ENCODE measurements around the gene SLC25A19.

SLC25A19 gene

DNA sequence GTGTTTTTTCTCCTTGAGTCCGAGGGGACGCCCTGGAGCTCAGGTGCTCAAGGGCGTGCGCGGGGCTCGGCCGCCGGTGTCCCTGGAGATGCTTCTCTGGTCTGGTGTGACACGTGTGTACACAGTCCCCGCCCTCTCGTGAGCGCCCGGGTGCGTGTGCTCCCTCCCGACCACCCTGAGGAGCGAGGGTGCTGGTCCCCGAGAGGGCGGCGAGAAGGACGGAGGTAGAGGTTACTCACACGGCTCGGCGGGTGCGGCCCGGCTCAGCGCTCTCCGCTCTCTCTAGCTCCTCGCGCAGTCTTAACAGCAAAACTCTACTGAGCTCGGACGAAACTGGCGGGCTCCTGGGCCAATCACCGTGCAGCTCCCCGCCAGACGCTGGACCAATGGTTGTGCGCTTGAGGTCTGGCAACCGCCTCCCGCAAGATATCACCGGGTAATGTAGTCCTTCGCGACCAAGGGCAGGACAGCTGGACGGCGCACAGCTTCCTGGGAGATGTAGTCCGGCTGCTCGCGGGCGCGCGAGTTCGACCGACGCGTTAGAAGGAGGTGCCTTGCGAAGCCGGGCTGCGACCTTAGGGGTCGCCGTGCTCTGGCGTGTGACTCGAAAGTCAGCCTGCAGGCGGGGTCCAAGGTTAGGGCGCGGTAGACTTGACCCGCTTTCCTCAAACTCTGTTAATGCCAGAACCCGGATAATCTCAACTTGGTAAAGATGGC, at the start of gene SLC25A19:
SLC25A19 (minus strand) TSS at position 319 of the 717 bp plus-strand sequence. CDS start 2,669 bp downstream, outside the sequence.
- DNase-seq, result peak; percentile 99

GRCh38 chr17:75338335-75338734, 49.1 kb upstream of the SLC25A19 start:
- no peak for DNase-seq

GRCh38 chr17:75335315-75335714, 46.1 kb upstream of the SLC25A19 start:
- no peak for DNase-seq

DNA sequence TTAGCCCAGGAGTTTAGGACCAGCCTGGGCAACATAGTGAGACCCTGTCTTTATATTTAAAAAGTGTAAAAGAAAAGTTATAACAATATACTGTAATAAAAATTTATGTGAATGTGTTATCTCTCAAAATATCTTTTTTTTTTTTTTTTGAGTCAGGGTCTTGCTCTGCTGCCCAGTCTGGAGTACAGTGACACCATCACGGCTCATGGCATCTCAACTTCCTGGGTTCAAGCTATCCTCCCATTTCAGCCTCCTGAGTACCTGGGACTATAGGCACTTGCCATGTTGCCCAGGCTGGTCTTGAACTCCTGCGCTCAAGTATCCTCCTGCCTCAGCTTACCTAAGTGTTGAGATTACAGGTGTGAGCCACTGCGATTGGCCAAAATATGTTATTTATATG, 45.5 kb upstream of the SLC25A19 start:
- no peak for DNase-seq

GRCh38 chr17:75331671-75332070, 42.4 kb upstream of the SLC25A19 start:
- DNase-seq, result no peak

DNA sequence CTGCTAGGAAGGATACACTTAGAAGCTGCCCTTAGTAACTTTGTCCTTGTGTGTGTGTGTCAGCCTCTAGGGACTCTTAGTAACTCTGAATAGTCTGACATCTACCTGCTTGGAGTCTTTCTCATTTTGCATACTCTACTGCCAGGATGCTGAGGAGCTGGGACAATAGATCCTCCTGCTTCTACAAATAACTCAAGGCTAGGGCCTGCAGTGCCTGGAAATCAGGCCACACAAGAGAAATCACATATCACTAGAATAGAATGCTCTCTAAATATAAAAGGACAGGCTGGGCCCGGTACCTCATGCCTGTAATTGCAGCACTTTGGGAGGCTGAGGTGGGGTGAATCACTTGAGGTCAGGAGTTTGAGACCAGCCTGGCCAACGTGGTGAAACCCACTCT, 38.5 kb upstream of the SLC25A19 start:
- DNase-seq, result no peak

- DNase-seq, result no peak
These were observed 37.1 kb upstream of the SLC25A19 start for GRCh38 chr17:75326226-75326848.

DNA sequence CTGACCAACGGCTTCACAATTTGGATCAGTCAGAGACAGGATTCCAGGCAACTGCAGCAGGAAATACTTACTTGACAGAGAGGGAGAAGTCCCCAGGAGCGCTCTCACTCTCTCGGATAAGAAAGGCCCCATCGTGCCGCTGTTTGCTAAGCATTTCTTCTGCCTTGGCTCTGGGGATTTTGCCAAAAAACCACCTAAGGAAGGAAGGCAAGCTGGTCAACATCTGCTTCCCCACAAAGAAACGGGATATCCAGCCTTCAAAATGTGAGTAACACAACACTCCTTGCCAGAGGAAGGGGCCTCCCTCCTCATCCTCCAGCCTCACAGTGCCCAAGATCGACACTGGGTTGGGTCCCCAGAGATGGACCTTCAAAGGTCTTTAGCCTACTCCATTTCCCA, 36.6 kb upstream of the SLC25A19 start:
- no peak for DNase-seq

DNA sequence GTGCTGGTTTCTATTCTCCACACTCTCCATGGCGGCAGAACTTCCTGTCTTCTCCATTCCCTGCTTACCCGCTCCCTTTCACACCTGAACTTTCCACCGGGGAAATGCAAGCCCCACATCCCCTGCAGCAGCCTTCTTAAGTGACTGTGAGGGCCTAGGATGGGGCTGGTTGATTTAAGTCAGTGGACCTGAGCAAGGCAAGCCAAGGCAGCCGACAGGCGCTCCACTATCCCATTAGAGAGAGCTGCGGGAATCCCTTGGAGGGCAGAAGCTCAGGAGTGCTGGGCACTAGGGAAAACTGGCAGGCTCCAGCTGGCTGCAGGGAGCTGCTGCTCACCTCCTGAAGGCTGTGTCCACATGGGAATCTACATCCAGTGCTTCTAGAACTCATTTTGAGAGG, 36.1 kb upstream of the SLC25A19 start:
- DNase-seq, result no peak

- DNase-seq, result no peak
These were observed 32.3 kb upstream of the SLC25A19 start for GRCh38 chr17:75321506-75321905.

DNA sequence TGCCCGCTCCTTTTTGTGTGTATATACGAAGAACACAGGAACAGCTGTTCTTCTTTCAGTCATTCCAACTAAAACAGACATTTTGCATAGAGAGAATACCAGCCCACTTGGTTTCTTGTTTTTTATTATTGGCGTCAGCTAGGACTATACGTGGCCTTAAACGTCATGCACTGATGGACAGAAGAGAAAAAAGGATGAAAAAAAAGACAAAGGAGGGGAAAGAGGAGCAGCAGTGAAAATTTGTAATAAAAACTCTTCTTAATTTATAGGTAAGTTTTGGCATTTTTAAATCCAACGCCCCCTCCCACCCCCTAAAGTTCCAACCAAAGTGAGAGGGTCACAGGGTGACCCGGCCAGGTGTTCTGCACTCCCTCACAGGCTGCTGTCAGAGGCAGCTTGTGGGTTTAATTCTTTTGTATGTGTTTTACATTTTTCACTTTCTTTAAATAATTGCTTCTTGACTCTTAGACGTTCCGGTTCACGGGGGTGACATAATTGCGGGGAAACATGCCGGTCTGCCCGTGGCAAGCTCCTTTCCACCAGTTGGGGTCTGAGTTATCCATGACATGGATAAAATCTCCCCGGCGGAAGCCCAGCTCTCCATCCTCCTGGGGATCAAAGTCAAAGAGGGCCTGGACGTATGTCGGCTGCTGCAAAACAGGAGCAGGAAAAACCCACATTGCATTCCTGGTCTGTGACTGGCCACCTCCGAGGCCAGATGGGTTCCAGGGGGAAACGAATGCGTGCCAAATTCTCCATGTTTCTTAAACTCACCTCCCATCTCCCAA, 30.9 kb upstream of the SLC25A19 start:
- DNase-seq, result no peak

DNA sequence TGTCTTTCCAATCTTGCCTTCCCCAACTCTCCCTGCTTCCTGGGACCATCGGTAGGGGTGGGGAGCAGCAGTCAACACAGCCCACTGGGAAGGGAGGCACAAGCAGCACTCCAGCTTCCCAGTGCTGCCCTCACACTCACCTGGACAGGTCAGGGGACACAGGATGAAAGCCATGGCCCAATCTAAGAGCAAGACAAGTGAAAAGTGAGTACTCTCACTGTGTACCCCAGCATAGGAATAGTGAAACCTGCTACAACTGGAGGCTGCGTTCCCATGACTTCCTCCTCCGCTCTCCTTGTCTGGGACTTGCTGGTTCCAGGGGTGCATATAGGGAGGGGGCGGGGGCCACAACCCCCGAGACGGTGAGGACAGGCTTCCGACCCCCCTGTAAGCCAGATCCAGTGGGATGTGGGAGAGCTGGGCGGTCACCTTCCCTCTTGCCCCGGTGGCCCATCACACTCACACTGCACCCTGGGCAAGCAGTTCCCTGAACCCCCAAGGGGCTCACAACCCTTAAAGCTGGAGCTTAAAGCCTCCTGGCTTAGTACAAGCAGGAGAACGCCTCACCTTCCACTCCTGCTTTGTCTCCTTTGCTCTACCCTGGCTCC, 29.5 kb upstream of the SLC25A19 start:
- no peak for DNase-seq

DNA sequence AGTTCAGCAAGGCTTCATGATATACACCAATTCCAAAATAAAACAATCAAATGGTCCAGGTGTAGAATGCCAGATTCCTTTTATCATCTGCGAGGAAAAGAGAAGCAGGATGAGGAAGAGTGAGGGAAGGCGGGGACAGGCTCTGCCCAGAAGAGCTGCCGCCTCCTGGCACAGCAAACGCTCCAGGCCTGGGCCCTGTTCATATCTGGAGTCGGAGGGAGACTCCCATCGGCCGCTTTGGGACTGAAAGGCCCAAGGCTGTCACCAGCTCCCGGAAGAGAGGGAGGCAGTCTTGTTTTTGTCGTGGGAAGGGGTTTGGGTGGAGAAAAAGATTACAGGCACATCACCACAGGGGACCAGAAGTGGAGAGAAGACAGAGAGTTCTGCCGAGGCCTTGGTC, 29.0 kb upstream of the SLC25A19 start:
- no peak for DNase-seq

DNA sequence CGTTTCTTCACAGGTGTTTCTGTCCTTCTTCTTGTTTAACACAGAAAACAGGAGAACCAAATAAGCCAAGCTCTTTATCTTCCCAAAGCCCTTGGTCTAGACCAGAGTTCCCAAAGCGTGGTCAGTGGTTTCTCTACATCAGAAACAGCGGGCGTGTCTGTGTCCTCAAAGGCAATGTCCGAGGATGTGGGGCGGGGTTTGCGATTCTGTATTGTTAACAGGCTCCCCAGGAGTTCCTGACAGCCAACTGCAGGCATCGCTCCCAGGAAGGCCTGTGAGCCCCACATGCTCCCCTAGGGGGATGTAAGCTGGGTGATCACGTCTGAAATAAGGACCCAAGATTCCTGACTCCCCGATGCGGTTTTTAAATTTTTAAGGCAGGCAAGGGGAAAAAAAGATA, 28.4 kb upstream of the SLC25A19 start:
- no peak for DNase-seq

DNA sequence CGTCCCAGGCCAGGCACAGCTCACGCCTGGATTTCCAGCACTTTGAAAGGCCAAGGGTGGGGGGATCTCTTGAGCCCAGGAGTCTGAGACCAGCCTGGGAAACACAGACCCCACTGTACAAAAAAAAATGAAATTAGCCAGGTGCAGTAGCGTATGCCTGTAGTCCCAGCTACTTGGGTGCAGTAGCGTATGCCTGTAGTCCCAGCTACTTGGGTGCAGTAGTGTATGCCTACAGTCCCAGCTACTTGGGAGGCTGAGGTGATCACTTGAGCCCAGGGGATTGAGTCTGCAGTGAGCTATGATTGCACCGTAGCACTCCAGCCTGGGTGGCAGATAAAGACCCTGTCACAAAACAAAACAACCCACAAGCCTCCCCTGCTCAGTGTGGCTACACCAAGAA, 27.0 kb upstream of the SLC25A19 start:
- DNase-seq, result no peak

DNA sequence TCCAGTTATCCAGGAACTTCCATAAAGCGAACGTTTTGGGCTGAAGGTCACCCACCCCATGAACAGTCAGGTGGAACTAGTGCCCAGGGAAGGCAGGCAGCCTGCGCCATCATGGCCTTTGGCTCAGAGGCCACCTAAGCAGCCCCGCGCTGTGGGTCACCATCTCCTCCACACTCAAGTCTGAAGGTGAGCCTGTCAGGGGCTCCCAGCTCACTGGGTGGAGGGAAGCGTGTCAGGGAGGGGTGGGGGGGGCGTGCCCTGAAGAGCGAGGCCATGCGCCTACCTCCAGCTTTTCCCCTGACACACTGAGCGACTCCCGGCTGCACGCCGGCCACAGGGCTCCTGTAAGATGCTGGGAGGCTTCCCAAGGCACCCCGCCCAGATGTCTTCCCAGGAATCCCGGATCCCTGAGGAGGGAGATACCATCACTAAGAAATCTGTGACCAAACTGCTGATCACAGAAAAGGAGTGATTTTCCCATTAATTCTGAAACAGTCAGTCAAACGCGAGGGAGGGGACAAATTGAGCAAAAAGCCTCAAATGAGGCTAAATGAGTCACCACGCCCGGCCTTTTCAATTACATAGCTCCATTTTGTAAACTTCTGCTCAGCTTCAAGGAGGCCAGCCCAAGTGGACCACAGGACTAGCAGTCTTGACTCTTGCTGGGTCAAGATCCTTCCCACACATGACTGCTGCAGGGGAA, 26.5 kb upstream of the SLC25A19 start:
- DNase-seq, result no peak

- DNase-seq, result no peak
These were observed 24.8 kb upstream of the SLC25A19 start for GRCh38 chr17:75313941-75314551.

DNA sequence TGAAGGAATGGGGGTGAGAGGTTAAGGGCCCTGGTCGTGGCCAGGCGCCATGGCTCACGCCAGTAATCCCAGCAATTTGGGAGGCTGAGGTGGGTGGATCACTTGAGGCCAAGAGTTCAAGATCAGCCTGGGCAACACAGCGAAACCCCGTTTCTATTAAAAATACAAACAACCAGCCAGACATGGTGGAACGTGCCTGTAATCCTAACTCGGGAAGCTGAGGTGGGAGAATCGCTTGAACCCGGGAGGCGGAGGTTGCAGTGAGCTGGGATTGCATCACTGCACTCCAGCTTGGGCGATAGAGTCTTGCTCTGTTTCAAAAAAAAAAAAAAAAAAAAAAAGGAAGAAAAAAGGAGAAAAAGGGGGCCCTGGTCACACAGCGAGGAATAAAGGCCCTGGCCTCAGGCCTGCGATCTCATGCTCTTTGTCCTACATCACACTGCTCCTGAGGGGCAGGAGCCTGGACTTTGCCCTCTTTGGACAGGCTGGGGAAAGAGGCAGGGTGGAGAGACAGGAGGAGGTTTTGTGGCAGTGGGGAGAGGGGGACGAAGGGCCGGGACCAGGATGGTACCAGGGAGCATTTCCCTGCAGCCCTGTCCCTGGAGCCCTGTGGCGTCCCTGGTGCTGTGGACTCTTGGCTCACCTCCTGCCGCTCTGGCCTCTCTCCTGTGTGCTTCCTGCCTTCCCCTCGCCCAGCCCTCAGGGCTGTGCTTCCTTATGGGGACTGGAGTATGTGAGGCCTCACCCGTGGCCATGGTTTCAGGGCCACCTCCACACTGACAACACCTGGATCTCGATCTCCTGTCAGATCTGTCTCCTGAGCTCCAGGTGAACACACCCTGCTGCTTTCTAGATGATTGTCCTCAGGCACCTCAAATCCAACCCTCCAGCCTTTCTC, 19.7 kb upstream of the SLC25A19 start:
- DNase-seq, result no peak

GRCh38 chr17:75307957-75308731, 18.9 kb upstream of the SLC25A19 start:
- no peak for DNase-seq

- no peak for DNase-seq
These were observed 12.4 kb upstream of the SLC25A19 start for GRCh38 chr17:75301502-75302206.

Data from NCI-H1436 (cell line).